Endothelial cell of umbilical vein (primary cell): ENCODE results near the gene CDC7. TPM values are rescaled to one million over a fixed set of nuclear protein-coding genes. Genes with fewer than 3 reads are reported as not detected.
A peak's percentile ranks its signal among the peaks of the same experiment; 100 is the strongest.

Experiments
- BruUV-seq: library from RNA; stranded (reverse); fragments of 400-500 nt; replicated peaks from 2 replicates; lab custom pipeline; 2021; lab: Mats Ljungman, UMichigan
- CTCF ChIA-PET: fragments of 300-600, 350-600 bp; sonication (Branson Sonifier 250); formaldehyde crosslinking; loops from one replicate; lab custom pipeline; 2021; ENCODE audit warnings: antibody characterized with exemption, inconsistent platforms; lab: Charles Lee
- POLR2A ChIA-PET: fragments of 300-600, 350-600 bp; sonication (Branson Sonifier 250); formaldehyde crosslinking; loops from one replicate; lab custom pipeline; 2021; ENCODE audit warnings: antibody characterized with exemption, inconsistent platforms; lab: Charles Lee
- DNase-seq: peaks from one replicate; pipeline ENCODE4 v3.0.0-alpha.2; 2011; ENCODE audit warnings: low read depth, low spot score
- FAIRE-seq: peaks from 2 replicates; lab custom pipeline; 2011; peaks lifted over from hg19 to GRCh38; lab: Jason Lieb, UNC
- H2AFZ ChIP-seq: 2 replicates; pipeline ENCODE4 v1.6.0; 2012; ENCODE audit warnings: low read depth, low read length, control low read depth, inconsistent platforms
- H3K27ac ChIP-seq: 2 replicates; pipeline ENCODE4 v1.5.1; 2011; ENCODE audit warnings: low read depth, mild to moderate bottlenecking, control low read depth, low read length, moderate library complexity; ENCODE audit not compliant: insufficient read depth
- H3K27me3 ChIP-seq, 2 experiments: 2 replicates each; pipeline versions ENCODE4 v1.6.0 to v1.6.1; 2011; ENCODE audit warnings: low read length in 2 of 2, mixed read lengths in 1 of 2; ENCODE audit not compliant: control insufficient read depth in 2 of 2, insufficient read depth in 2 of 2
- H3K36me3 ChIP-seq, 2 experiments: 2 replicates in 1 of 2; 3 replicates in 1 of 2; pipeline ENCODE4 v1.5.1; 2011; ENCODE audit warnings: low read length in 2 of 2, mild to moderate bottlenecking in 1 of 2, moderate library complexity in 1 of 2; ENCODE audit not compliant: control insufficient read depth in 2 of 2, insufficient read depth in 2 of 2; ENCODE audit errors: extremely low read depth in 1 of 2
- H3K4me1 ChIP-seq: 3 replicates; pipeline ENCODE4 v1.5.1; 2011; ENCODE audit warnings: mild to moderate bottlenecking, low read length; ENCODE audit not compliant: control insufficient read depth, insufficient read depth; ENCODE audit errors: extremely low read depth
- H3K4me2 ChIP-seq: 2 replicates; pipeline ENCODE4 v1.6.1; 2011; ENCODE audit warnings: low read length, control low read depth, mixed read lengths; ENCODE audit not compliant: insufficient read depth
- H3K4me3 ChIP-seq, 3 experiments: fragments of 200-600 bp in 1 of 3; sonication (generic), shearing (Covaris generic) in 1 of 3; replicated peaks in 1 of 3; 2 replicates each; pipeline ENCODE4 v1.5.1; 2011 to 2016; ENCODE audit warnings: control low read depth in 3 of 3, low read length in 3 of 3, mild to moderate bottlenecking in 2 of 3, inconsistent platforms in 1 of 3, low read depth in 1 of 3, moderate library complexity in 1 of 3; ENCODE audit not compliant: insufficient read depth in 1 of 3
- H3K79me2 ChIP-seq: 2 replicates; pipeline ENCODE4 v1.6.0; 2012; ENCODE audit warnings: low read length, inconsistent platforms; ENCODE audit not compliant: control insufficient read depth, insufficient read depth
- H3K9ac ChIP-seq: replicated peaks from 2 replicates; pipeline ENCODE3; 2011; ENCODE audit warnings: low read length, control low read depth; ENCODE audit not compliant: insufficient read depth; ENCODE audit errors: extremely low read depth
- H3K9me1 ChIP-seq: replicated peaks from 3 replicates; pipeline ENCODE4 v1.6.0; 2011; ENCODE audit warnings: mild to moderate bottlenecking, low read length; ENCODE audit not compliant: control insufficient read depth, insufficient read depth; ENCODE audit errors: extremely low read depth
- H3K9me3 ChIP-seq: replicated peaks from 2 replicates; pipeline ENCODE4 v1.5.1; 2012; ENCODE audit warnings: low read length, inconsistent platforms; ENCODE audit not compliant: control insufficient read depth, insufficient read depth
- H4K20me1 ChIP-seq: replicated peaks from 2 replicates; pipeline ENCODE3; 2011; ENCODE audit warnings: mild to moderate bottlenecking, low read length; ENCODE audit not compliant: control insufficient read depth, insufficient read depth; ENCODE audit errors: extremely low read depth
- CTCF ChIP-seq, 2 donors: IDR thresholded peaks; 1 replicate in 1 of 2; 2 replicates in 1 of 2; pipeline ENCODE4 v1.5.1; 2011; ENCODE audit warnings: low read length in 2 of 2, mild to moderate bottlenecking in 2 of 2, moderate library complexity in 2 of 2, control low read depth in 1 of 2, inconsistent platforms in 1 of 2, low read depth in 1 of 2; ENCODE audit not compliant: insufficient read depth in 1 of 2; ENCODE audit errors: extremely low read depth in 1 of 2
- EZH2 ChIP-seq: IDR thresholded peaks from 2 replicates; pipeline ENCODE4 v1.6.1; 2012; ENCODE audit warnings: borderline replicate concordance, low read depth, mild to moderate bottlenecking, moderate library complexity, low read length, inconsistent platforms; ENCODE audit not compliant: severe bottlenecking
- FOS ChIP-seq: IDR thresholded peaks from 2 replicates; pipeline ENCODE4 v1.6.1; 2011; ENCODE audit warnings: mild to moderate bottlenecking, low read length, moderate library complexity, borderline replicate concordance; ENCODE audit not compliant: insufficient read depth
- MAX ChIP-seq: IDR thresholded peaks from 2 replicates; pipeline ENCODE4 v1.6.1; 2011; ENCODE audit not compliant: insufficient read depth, insufficient read length
- dilution Hi-C: fragments of 300-500 bp; cut with MboI; formaldehyde crosslinking; loops from one replicate; pipeline ENCODE4 v1.15.0; 2019; ENCODE audit warnings: low sequenced_read_pairs; ENCODE audit not compliant: extremely low pct_ligation_motif_present
- intact Hi-C: fragments of 100-400 bp; cut with micrococcal nuclease; formaldehyde crosslinking; loops from one replicate; pipeline ENCODE4 v1.10.0; 2022
- polyA plus RNA-seq, 4 experiments: library from polyadenylated mRNA; depleted of rRNA in 3 of 4; stranded (reverse) in 3 of 4; unstranded in 1 of 4; fragments of >200 nt; gene quantifications; 2 replicates each; pipeline versions ENCODE4 v1.2.1 to v1.2.3, GENCODE V29; 2011 to 2012; ENCODE audit warnings: missing spikeins in 1 of 4
- total RNA-seq: library from RNA; stranded (reverse); gene quantifications from 2 replicates; pipeline ENCODE4 v1.2.3, GENCODE V29; 2021

The CDC7 gene
- total and polyA plus RNA-seq, 2 donors (not counting 3 experiments of a cell fraction or from before 2014, with no cell fraction given): 3.9 to 11.7 TPM

DNA sequence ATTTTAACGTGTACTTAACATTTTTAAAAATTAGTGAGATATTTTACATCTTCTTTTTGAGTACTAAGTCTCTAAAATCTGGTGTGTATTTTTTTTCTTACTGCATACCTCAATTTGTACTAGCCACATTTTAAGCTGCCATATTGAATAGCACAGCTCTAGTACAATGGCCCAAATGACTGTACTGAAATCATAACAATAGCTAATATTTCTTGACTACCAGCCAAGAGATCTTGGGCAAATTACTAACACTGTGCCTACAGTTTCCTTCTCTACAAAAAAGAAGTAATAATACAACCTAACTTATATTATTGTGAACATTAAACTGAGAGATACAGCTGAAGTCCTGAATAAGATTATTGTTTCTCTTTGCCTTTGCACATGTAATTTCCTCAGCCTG lies 57.2 kb downstream of the CDC7 start:
- Histone ChIP-seq H4K20me1 (no peaks in the 10 kb centered on the region), H3K27ac (no peak overlapping the region), H3K4me3 (no peak overlapping the region), H3K4me2 (no peak overlapping the region), H3K36me3 (no peaks in the 10 kb centered on the region), H3K9me3 (no peaks in the 10 kb centered on the region), H2AFZ (no peak overlapping the region), H3K4me1 (peaks cover 37% of the 10 kb centered on the region), H3K27me3 (no peaks in the 10 kb centered on the region), H3K9me1 (no peaks in the 10 kb centered on the region), H3K79me2 (no peaks in the 10 kb centered on the region), H3K9ac (no peak overlapping the region)
- FAIRE-seq (no peak), DNase-seq (peak; percentile 51)
- POLR2A ChIA-PET: interaction anchor here (0.7 kb wide), 1 partner anchor 705 kb away, joined by 4 read pairs; no protein-coding TSS in a partner anchor
- intact Hi-C loops: no loop called here
- CTCF ChIA-PET: interaction anchor here (1.2 to 2.1 kb wide), 3 partner anchors 9 to 13 kb away, joined by 3 to 11 read pairs (median 3); no protein-coding TSS in a partner anchor
- peak; percentile 5 for TF ChIP-seq FOS
- TF ChIP-seq CTCF (IDR thresholded peaks at IDR 0.05; ENCODE audit: extremely low read depth in 1 of 2, insufficient read depth in 1 of 2, low read depth in 1 of 2, low read length in 2 of 2): no peak
- no peak for TF ChIP-seq MAX
- no peak for TF ChIP-seq EZH2
- dilution Hi-C loops: no loop called here
- BruUV-seq: no TSS peak
